Measurements from ENCODE around the gene GFRA3. TPM values are rescaled to one million over a fixed set of nuclear protein-coding genes. Genes with fewer than 3 reads are reported as not detected.

GFRA3 gene
- total RNA-seq, 1 donor from 2014 or later, result not detected

GRCh38 chr5:138230981-138231589 lies 43.3 kb downstream of the GFRA3 start:
- no peak for DNase-seq (ENCODE audit: low spot score)
- H3K27ac ChIP-seq, result no peak overlapping the region
- no peaks in the 10 kb centered on the region for H4K20me1 ChIP-seq (ENCODE audit: low read depth)
- H3K4me1 Mint-ChIP-seq, result no peaks in the 10 kb centered on the region
- no peaks in the 10 kb centered on the region for H3K36me3 ChIP-seq
- H3K36me3 Mint-ChIP-seq, result no peaks in the 10 kb centered on the region
- peaks cover 5% of the 10 kb centered on the region for H3K27me3 Mint-ChIP-seq (ENCODE audit: insufficient read depth, low read depth)
- H3K4me3 ChIP-seq, result no peak overlapping the region
- TF ChIP-seq EZH2 (IDR thresholded peaks at IDR 0.05) (no peak), EZH2phosphoT487 (IDR thresholded peaks at IDR 0.05) (no peak), CTCF (IDR thresholded peaks at IDR 0.05) (no peak)
- H3K9me3 Mint-ChIP-seq, result peaks cover 1% of the 10 kb centered on the region
- H3K9me3 ChIP-seq (ENCODE audit: low read depth), result no peaks in the 10 kb centered on the region
- no peak overlapping the region for H3K9ac ChIP-seq
- H3K27me3 ChIP-seq, result no peaks in the 10 kb centered on the region
- H3K79me2 ChIP-seq (ENCODE audit: low read depth), result no peaks in the 10 kb centered on the region
- H2AFZ ChIP-seq (replicated peaks), result no peak overlapping the region
- H3K27ac Mint-ChIP-seq, result no peak overlapping the region
- no peak overlapping the region for H3K4me3 Mint-ChIP-seq
- H3K4me2 ChIP-seq, result no peak overlapping the region
- H3K4me1 ChIP-seq, result no peaks in the 10 kb centered on the region
- no peaks in the 10 kb centered on the region for H3F3A ChIP-seq (ENCODE audit: low read depth)

- H4K20me1 ChIP-seq (ENCODE audit: low read depth), result no peaks in the 10 kb centered on the region
- H3K9me3 ChIP-seq (ENCODE audit: low read depth), result no peaks in the 10 kb centered on the region
- H3K27ac ChIP-seq, result no peak overlapping the region
- Mint-ChIP-seq H3K27me3 (ENCODE audit: insufficient read depth, low read depth) (peaks cover 2% of the 10 kb centered on the region), H3K36me3 (no peaks in the 10 kb centered on the region), H3K9me3 (peaks cover 3% of the 10 kb centered on the region), H3K27ac (no peak overlapping the region), H3K4me1 (no peaks in the 10 kb centered on the region), H3K4me3 (no peak overlapping the region)
- no peaks in the 10 kb centered on the region for H3K36me3 ChIP-seq
- no peak overlapping the region for H3K9ac ChIP-seq
- H3K4me3 ChIP-seq, result no peak overlapping the region
- H3K79me2 ChIP-seq (ENCODE audit: low read depth), result no peaks in the 10 kb centered on the region
- H3K27me3 ChIP-seq, result no peaks in the 10 kb centered on the region
- H3F3A ChIP-seq (ENCODE audit: low read depth), result no peaks in the 10 kb centered on the region
- no peak for TF ChIP-seq CTCF (IDR thresholded peaks at IDR 0.05)
- TF ChIP-seq EZH2phosphoT487 (IDR thresholded peaks at IDR 0.05), result no peak
- TF ChIP-seq EZH2 (IDR thresholded peaks at IDR 0.05), result no peak
- no peak overlapping the region for H3K4me2 ChIP-seq
- H3K4me1 ChIP-seq, result no peaks in the 10 kb centered on the region
- no peak for DNase-seq (ENCODE audit: low spot score)
- H2AFZ ChIP-seq (replicated peaks), result no peak overlapping the region
Observed at GRCh38 chr5:138230261-138230660, 44.2 kb downstream of the GFRA3 start.

- no peaks in the 10 kb centered on the region for H3K79me2 ChIP-seq (ENCODE audit: low read depth)
- DNase-seq (ENCODE audit: low spot score), result no peak
- H3K27ac ChIP-seq, result no peak overlapping the region
- no peak overlapping the region for H3K4me2 ChIP-seq
- H3K9me3 ChIP-seq (ENCODE audit: low read depth), result no peaks in the 10 kb centered on the region
- H3F3A ChIP-seq (ENCODE audit: low read depth), result no peaks in the 10 kb centered on the region
- peaks cover 3% of the 10 kb centered on the region for H3K9me3 Mint-ChIP-seq
- H3K9ac ChIP-seq, result no peak overlapping the region
- H3K4me3 Mint-ChIP-seq, result no peak overlapping the region
- no peaks in the 10 kb centered on the region for H3K4me1 ChIP-seq
- H4K20me1 ChIP-seq (ENCODE audit: low read depth), result no peaks in the 10 kb centered on the region
- no peak overlapping the region for H3K27ac Mint-ChIP-seq
- H3K27me3 ChIP-seq, result no peaks in the 10 kb centered on the region
- no peaks in the 10 kb centered on the region for H3K36me3 ChIP-seq
- no peaks in the 10 kb centered on the region for H3K36me3 Mint-ChIP-seq
- H3K4me1 Mint-ChIP-seq, result no peaks in the 10 kb centered on the region
- H2AFZ ChIP-seq (replicated peaks), result no peak overlapping the region
- peaks cover 2% of the 10 kb centered on the region for H3K27me3 Mint-ChIP-seq (ENCODE audit: insufficient read depth, low read depth)
- no peak overlapping the region for H3K4me3 ChIP-seq
- TF ChIP-seq CTCF (IDR thresholded peaks at IDR 0.05), result no peak
- TF ChIP-seq EZH2 (IDR thresholded peaks at IDR 0.05), result no peak
- no peak for TF ChIP-seq EZH2phosphoT487 (IDR thresholded peaks at IDR 0.05)
Observed at GRCh38 chr5:138229387-138229786, 45.0 kb downstream of the GFRA3 start.
